PC-9 (cell line): ENCODE results near the gene TRIM10. TPM values are rescaled to one million over a fixed set of nuclear protein-coding genes. Genes with fewer than 3 reads are reported as not detected.

ENCODE experiments used
- BruUV-seq: library from RNA; stranded (reverse); fragments of 400-500 nt; replicated peaks from 2 replicates; lab custom pipeline; 2021; lab: Mats Ljungman, UMichigan
- CTCF ChIA-PET: fragments of 300-600 bp; sonication (Branson Sonifier 250); formaldehyde crosslinking; loops from one replicate; lab custom pipeline; 2022; ENCODE audit warnings: antibody characterized with exemption; lab: Charles Lee
- POLR2A ChIA-PET: fragments of 300-600 bp; sonication (Branson Sonifier 250); formaldehyde crosslinking; loops from one replicate; lab custom pipeline; 2022; ENCODE audit warnings: antibody characterized with exemption; ENCODE audit not compliant: unreplicated experiment; lab: Charles Lee
- DNase-seq, 2 experiments: peaks; one replicate each; pipeline versions ENCODE4 v3.0.0 to v3.0.0-alpha.2; 2015 to 2022; ENCODE audit warnings: mixed read lengths in 1 of 2
- H2AFZ ChIP-seq: fragments of 200-600 bp; sonication (generic); 2 replicates; pipeline ENCODE4 v1.8.1; 2017; ENCODE audit warnings: antibody characterized with exemption
- H3F3A ChIP-seq: fragments of 200-600 bp; sonication (generic); 2 replicates; pipeline ENCODE4 v1.8.1; 2017; ENCODE audit warnings: antibody characterized with exemption, mild to moderate bottlenecking, low read depth; ENCODE audit not compliant: insufficient read depth
- H3K27ac ChIP-seq: fragments of 200-600 bp; sonication (generic); 2 replicates; pipeline ENCODE4 v1.6.1; 2016; ENCODE audit warnings: mixed run types
- H3K27me3 ChIP-seq: fragments of 200-600 bp; sonication (generic); 2 replicates; pipeline ENCODE4 v1.6.1; 2016; ENCODE audit warnings: low read depth, mixed run types; ENCODE audit not compliant: insufficient read depth
- H3K36me3 ChIP-seq: fragments of 200-600 bp; sonication (generic); 2 replicates; pipeline ENCODE4 v1.6.1; 2016; ENCODE audit warnings: low read depth, mixed run types
- H3K4me1 ChIP-seq: fragments of 200-600 bp; sonication (generic); replicated peaks from 2 replicates; pipeline ENCODE4 v1.6.1; 2016; ENCODE audit warnings: mixed run types; ENCODE audit not compliant: insufficient read depth
- H3K4me2 ChIP-seq: fragments of 200-600 bp; sonication (generic); 2 replicates; pipeline ENCODE4 v1.6.1; 2017; ENCODE audit warnings: mixed run types
- H3K4me3 ChIP-seq: fragments of 200-600 bp; sonication (generic); 2 replicates; pipeline ENCODE4 v1.6.1; 2016; ENCODE audit warnings: mixed run types
- H3K79me2 ChIP-seq: fragments of 200-600 bp; sonication (generic); 2 replicates; pipeline ENCODE4 v1.6.1; 2017; ENCODE audit warnings: low read depth, mixed run types
- H3K9me2 ChIP-seq: fragments of 200-600 bp; sonication (generic); 2 replicates; pipeline ENCODE4 v1.8.1; 2017; ENCODE audit warnings: mild to moderate bottlenecking; ENCODE audit not compliant: insufficient read depth
- H3K9me3 ChIP-seq: fragments of 200-600 bp; sonication (generic); 2 replicates; pipeline ENCODE4 v1.8.1; 2016; ENCODE audit warnings: low read depth; ENCODE audit not compliant: insufficient read depth
- H4K20me1 ChIP-seq: fragments of 200-600 bp; sonication (generic); 2 replicates; pipeline ENCODE4 v1.8.1; 2017; ENCODE audit not compliant: insufficient read depth
- EZH2 ChIP-seq: fragments of 200-600 bp; sonication (generic); IDR thresholded peaks from 2 replicates; pipeline ENCODE4 v1.8.0; 2017; ENCODE audit warnings: antibody characterized with exemption, low read depth
- intact Hi-C: fragments of 100-400 bp; cut with micrococcal nuclease; formaldehyde crosslinking; loops from one replicate; pipeline ENCODE4 v1.10.0; 2022; ENCODE audit not compliant: unreplicated experiment
- total RNA-seq: library from RNA; stranded (reverse); gene quantifications from 2 replicates; pipeline ENCODE4 v1.2.3, GENCODE V29; 2021
- TF ChIP-seq, protein P1 (sequence below): fragments of 200-600 bp; sonication (generic); conservative IDR thresholded peaks from 2 replicates; pipeline ENCODE4 v1.6.1; 2017; ENCODE audit warnings: mixed run types, antibody characterized with exemption, mild to moderate bottlenecking, moderate library complexity

The TRIM10 gene
- total RNA-seq, 1 experiment from 2014 or later, result not detected

DNA sequence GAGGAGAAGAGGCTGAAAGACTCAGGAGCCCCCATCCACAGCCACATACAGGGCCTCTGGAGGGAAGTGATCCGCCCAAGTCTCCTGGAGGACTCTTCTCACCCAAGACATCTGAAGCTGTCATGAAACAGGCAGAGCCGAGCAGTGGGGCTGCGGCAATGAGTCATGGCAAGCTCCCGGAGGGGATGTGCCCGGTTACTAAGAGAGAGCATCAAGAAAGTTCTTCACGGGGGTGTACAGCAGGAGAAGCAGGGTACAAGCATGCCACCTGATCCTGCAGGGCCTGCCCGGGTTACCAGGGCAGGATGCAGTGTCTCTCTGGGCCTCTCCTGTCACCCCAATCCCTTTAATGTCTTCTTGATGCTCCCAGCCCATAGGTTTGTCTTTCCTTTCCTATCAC lies 31.1 kb upstream of the TRIM10 start:
- Histone ChIP-seq H3K4me1 (no peaks in the 10 kb centered on the region), H3K4me3 (no peak overlapping the region), H3K27me3 (no peaks in the 10 kb centered on the region), H3K4me2 (no peak overlapping the region), H2AFZ (no peak overlapping the region), H4K20me1 (no peaks in the 10 kb centered on the region), H3K79me2 (no peaks in the 10 kb centered on the region), H3K36me3 (peaks cover 16% of the 10 kb centered on the region; the same call in 1 of the 2 replicates), H3K9me2 (no peaks in the 10 kb centered on the region), H3K9me3 (no peaks in the 10 kb centered on the region), H3K27ac (no peak overlapping the region), H3F3A (no peaks in the 10 kb centered on the region)
- no TSS peak for BruUV-seq
- no peak for DNase-seq
- intact Hi-C loops, result no loop called here
- CTCF ChIA-PET, result no interaction called here
- TF ChIP-seq, protein P1, sequence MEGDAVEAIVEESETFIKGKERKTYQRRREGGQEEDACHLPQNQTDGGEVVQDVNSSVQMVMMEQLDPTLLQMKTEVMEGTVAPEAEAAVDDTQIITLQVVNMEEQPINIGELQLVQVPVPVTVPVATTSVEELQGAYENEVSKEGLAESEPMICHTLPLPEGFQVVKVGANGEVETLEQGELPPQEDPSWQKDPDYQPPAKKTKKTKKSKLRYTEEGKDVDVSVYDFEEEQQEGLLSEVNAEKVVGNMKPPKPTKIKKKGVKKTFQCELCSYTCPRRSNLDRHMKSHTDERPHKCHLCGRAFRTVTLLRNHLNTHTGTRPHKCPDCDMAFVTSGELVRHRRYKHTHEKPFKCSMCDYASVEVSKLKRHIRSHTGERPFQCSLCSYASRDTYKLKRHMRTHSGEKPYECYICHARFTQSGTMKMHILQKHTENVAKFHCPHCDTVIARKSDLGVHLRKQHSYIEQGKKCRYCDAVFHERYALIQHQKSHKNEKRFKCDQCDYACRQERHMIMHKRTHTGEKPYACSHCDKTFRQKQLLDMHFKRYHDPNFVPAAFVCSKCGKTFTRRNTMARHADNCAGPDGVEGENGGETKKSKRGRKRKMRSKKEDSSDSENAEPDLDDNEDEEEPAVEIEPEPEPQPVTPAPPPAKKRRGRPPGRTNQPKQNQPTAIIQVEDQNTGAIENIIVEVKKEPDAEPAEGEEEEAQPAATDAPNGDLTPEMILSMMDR, result no peak
- no peak for TF ChIP-seq EZH2
- POLR2A ChIA-PET, result no interaction called here

DNA sequence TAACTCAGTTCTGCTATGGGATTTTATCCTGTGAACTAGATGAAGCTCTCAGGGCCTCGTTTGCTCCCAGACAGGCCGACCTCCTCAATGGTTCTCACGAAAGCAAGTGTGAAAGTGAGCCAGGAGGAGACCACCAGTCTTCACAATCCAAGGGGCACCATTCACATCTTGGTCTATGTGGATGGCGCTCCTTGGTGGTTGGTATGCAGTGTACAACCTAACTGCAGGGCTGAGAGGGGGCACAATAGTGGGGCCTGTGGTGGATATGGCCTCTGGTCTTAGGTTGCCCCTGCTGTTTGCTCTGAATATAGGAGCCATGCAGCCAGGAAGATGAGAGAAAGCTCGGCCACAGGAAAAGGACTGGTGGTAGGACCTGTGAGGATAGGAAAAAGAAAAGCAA lies 27.5 kb upstream of the TRIM10 start:
- Histone ChIP-seq H3K9me2 (no peaks in the 10 kb centered on the region), H3K79me2 (no peaks in the 10 kb centered on the region), H3K27me3 (no peaks in the 10 kb centered on the region), H3K4me1 (no peaks in the 10 kb centered on the region), H2AFZ (no peak overlapping the region), H4K20me1 (no peaks in the 10 kb centered on the region), H3F3A (peaks cover 5% of the 10 kb centered on the region; the same call in 1 of the 2 replicates), H3K4me3 (no peak overlapping the region), H3K27ac (no peak overlapping the region), H3K4me2 (no peak overlapping the region), H3K9me3 (no peaks in the 10 kb centered on the region), H3K36me3 (peaks cover 17% of the 10 kb centered on the region; the same call in 1 of the 2 replicates)
- no TSS peak for BruUV-seq
- POLR2A ChIA-PET, result no interaction called here
- intact Hi-C loops, result no loop called here
- no peak for DNase-seq
- TF ChIP-seq, protein P1, result no peak
- no peak for TF ChIP-seq EZH2
- CTCF ChIA-PET, result no interaction called here

DNA sequence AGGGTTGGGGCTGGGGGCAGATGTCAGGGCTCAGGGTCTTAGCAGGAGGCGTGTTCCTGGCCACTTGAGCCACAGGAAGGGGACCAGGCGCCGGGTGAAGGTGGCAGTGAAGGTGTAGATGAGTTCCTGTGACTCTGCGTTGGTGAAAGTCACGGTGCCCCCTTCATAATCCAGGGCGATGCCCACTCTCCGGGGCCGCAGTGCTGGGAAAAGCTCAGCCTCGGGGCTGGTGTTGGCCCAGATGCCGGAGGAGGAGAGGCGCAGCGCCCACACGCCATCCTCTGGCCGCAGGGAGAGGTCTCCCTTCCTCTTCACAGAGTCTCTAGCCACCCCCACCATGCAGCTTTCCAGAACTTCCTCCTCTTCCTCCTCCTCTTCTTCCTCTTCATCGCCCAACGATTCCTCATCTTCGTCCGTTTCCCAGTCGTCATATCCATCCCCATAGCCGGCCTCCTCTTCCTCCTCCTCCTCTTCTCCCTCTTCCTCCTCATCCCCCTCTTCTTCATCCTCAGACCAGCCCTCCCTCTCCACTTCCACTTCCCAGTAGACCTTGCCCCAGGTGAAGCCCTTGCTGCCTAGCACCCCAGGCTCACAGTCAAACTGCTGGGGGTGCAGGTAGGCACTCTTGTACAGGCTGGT lies 25.0 kb upstream of the TRIM10 start:
- Histone ChIP-seq H3K4me1 (no peaks in the 10 kb centered on the region), H3K9me3 (no peaks in the 10 kb centered on the region; the same call in 1 of the 2 replicates), H3K4me2 (no peak overlapping the region), H3K9me2 (no peaks in the 10 kb centered on the region), H2AFZ (no peak overlapping the region), H3K27me3 (no peaks in the 10 kb centered on the region), H3K36me3 (peaks cover 16% of the 10 kb centered on the region; the same call in 1 of the 2 replicates), H3K27ac (no peak overlapping the region), H3K4me3 (no peak overlapping the region), H3K79me2 (no peaks in the 10 kb centered on the region), H3F3A (peaks cover 5% of the 10 kb centered on the region; the same call in 1 of the 2 replicates), H4K20me1 (no peaks in the 10 kb centered on the region)
- ChIA-PET POLR2A (no interaction called here), CTCF (no interaction called here)
- TF ChIP-seq, protein P1, result no peak
- no peak for TF ChIP-seq EZH2
- BruUV-seq, result TSS peak; percentile 19
- intact Hi-C loops, result no loop called here
- no peak for DNase-seq
